BLaER1 treated with 17β-estradiol and CSF1 and Interleukin-3, amounts not matched to agents 10 nM and 100 nM (cell line): Measurements from ENCODE around the gene ACSM6.
"Not testable (repeated sequence)": the region's sequence is repeated elsewhere in the genome, so short reads cannot be mapped to it uniquely, and the experiment has no call there.

Source experiments
- H3K27ac ChIP-seq, 11 experiments: shearing (Covaris generic); formaldehyde crosslinking; 2 replicates each; pipeline ENCODE4 v1.8.1; 2022
- H3K27me3 ChIP-seq, 11 experiments: shearing (Covaris generic); formaldehyde crosslinking; 2 replicates each; pipeline ENCODE4 v1.8.1; 2022
- H3K36me3 ChIP-seq, 11 experiments: shearing (Covaris generic); formaldehyde crosslinking; 2 replicates each; pipeline ENCODE4 v1.8.1; 2022
- H3K4me1 ChIP-seq, 10 experiments: shearing (Covaris generic); formaldehyde crosslinking; 2 replicates each; pipeline ENCODE4 v1.8.1; 2022
- H3K4me2 ChIP-seq, 11 experiments: shearing (Covaris generic); formaldehyde crosslinking; 2 replicates each; pipeline ENCODE4 v1.8.1; 2022
- H3K4me3 ChIP-seq, 10 experiments: shearing (Covaris generic); formaldehyde crosslinking; 2 replicates each; pipeline ENCODE4 v1.8.1; 2022
- H3K9ac ChIP-seq, 11 experiments: shearing (Covaris generic); formaldehyde crosslinking; 2 replicates each; pipeline ENCODE4 v1.8.1; 2022
- H3K9me3 ChIP-seq, 11 experiments: shearing (Covaris generic); formaldehyde crosslinking; replicated peaks in 1 of 11; 2 replicates each; pipeline ENCODE4 v1.8.1; 2022
- H4K20me1 ChIP-seq, 11 experiments: shearing (Covaris generic); formaldehyde crosslinking; 2 replicates each; pipeline ENCODE4 v1.8.1; 2022
- Cebpa-rat ChIP-seq, 11 experiments: shearing (Covaris generic); IDR thresholded peaks; 2 replicates each; pipeline ENCODE4 v1.8.1; 2022

ACSM6 gene

DNA sequence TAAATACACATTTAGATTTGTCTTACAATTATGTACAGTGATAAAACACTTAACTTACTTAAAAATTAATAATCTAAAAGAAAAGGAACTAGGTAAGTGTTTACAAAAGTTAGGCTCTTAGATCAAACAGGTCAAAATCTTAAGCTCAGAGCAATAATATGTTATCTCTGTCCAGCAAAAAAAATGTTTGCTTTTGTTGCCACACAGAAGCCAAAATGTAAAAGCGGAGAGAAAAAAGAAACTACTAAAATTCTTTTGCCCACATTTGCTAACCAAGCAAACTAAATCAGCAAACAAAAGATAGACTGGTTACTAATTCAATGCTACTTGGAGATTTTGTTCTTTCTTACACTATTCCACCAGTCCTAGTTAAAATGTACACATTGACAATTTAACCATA is 15.2 kb upstream of the ACSM6 start:
- H3K9me3 ChIP-seq: peaks cover 5 to 12% (median 8%) of the 10 kb centered on the region in 11 experiments; a peak in 17 of 22 replicates
- H4K20me1 ChIP-seq: no peaks in the 10 kb centered on the region
- H3K9ac ChIP-seq: no peak overlapping the region
- H3K4me3 ChIP-seq: no peak overlapping the region
- H3K27ac ChIP-seq: no peak overlapping the region
- peaks cover 8 to 26% (median 25%) of the 10 kb centered on the region in 11 experiments for H3K27me3 ChIP-seq
- H3K36me3 ChIP-seq: no peaks in the 10 kb centered on the region; a peak in 1 of 22 replicates
- peaks cover 0 to 6% (median 2%) of the 10 kb centered on the region in 10 experiments; a peak in 10 of 20 replicates for H3K4me1 ChIP-seq
- H3K4me2 ChIP-seq: no peak overlapping the region
- TF ChIP-seq Cebpa-rat (IDR thresholded peaks at IDR 0.05): no peak

DNA sequence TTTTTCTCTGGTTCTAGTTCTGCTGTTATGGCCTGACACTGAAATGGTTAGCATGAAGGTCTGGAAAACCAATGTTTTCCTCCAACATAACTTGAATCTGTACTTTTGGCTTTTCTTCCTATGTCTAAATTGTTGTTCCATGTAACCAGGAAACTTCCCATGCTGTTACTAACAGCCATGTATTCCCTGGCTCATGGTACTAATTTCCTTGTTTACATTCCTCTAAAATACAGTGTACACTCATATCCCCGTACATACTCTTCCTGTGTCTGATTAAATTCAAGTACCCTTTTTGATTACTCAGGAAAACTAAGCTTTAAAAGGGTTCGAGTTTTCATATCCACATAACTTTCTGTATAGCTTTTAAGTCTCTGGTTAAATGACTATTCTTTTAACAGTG is 12.3 kb upstream of the ACSM6 start:
- Histone ChIP-seq H3K27me3 (peaks cover 8 to 37% (median 29%) of the 10 kb centered on the region in 11 experiments), H3K9ac (no peak overlapping the region), H3K36me3 (no peaks in the 10 kb centered on the region), H3K27ac (no peak overlapping the region), H3K9me3 (peaks cover under 1 to 6% (median under 1%) of the 10 kb centered on the region in 11 experiments; a peak in 12 of 22 replicates), H3K4me3 (no peak overlapping the region), H3K4me2 (no peak overlapping the region), H3K4me1 (peaks cover 0 to 14% (median 7%) of the 10 kb centered on the region in 10 experiments; a peak in 13 of 20 replicates), H4K20me1 (no peaks in the 10 kb centered on the region)
- no peak for TF ChIP-seq Cebpa-rat (IDR thresholded peaks at IDR 0.05)

DNA sequence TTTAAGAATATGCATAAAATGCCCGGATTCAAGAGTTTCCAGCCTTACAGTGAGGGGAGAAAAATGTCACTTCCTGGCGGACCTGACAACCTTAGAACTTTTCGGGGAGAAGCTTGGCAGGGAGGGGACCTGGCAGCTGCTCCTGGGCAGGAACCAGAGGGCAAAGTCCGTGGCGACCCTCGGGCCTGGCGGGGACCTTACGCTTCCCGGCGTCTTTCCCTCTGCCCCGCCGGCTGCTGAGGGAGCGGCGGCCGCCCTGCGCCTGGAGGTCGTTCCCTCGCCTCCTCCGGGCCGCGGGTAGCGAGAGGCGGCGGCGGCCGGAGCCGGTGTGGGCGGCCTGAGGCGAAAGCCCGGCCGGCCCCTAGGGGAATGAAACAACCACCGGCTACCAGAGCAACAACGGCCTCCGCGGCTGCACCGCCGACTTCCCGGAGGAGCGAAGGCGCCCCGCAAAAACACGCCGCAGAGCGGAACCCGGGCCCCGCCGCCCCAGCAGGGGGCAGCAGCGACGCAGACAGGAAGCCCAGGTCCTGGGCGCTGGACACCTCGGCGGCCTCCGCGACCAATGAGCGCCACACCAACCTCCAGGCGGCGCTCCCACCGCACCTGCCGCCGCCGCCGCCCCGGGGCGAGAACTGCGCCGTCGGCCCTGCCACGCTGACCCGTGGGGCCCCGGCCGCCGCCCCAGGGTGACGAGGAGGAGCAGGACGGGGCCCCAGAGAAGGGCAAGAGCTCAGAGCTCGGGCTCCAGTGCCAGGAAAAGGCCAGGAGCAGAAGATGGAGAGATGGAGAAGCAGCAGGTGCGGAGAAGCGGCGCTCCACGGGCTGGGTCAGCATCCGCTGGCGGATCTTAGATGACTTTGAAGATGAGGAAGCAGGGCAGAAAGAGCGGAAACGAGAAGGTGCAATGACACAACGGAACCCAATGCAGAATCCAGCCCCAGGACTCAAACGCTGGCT is 10.5 kb upstream of the ACSM6 start:
- Histone ChIP-seq H3K9ac (peak overlapping the region; percentile 58 to 85 (median 78)), H4K20me1 (no peaks in the 10 kb centered on the region), H3K4me1 (peaks cover 0 to 22% (median 10%) of the 10 kb centered on the region in 10 experiments; a peak in 13 of 20 replicates), H3K4me3 (peak overlapping the region; percentile 63 to 77 (median 69)), H3K27me3 (peaks cover 8 to 37% (median 29%) of the 10 kb centered on the region in 11 experiments), H3K27ac (peak overlapping the region; percentile 19 to 78 (median 51); a peak in 18 of 22 replicates), H3K36me3 (no peaks in the 10 kb centered on the region), H3K9me3 (no peaks in the 10 kb centered on the region), H3K4me2 (peak overlapping the region; percentile 79 to 96 (median 92))
- no peak for TF ChIP-seq Cebpa-rat (IDR thresholded peaks at IDR 0.05)

DNA sequence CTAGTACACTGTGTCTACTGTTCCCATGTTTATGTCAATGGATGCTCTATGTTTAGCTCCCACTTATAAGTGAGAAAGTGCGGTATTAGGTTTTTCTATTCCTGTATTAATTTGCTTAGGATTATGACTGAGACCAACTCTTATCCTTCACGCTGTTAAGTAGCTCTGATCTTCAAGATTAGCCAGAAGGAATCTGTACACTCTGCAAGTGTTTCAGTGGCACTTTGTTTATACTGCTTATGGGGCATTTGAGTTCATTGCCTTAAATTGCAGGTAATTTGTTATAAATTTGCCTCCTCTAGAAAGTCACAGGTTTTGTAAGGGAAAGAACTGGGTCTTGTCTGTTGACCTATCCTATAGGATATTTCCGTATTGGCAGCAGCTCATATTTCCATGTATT is 6.4 kb upstream of the ACSM6 start:
- Histone ChIP-seq H3K4me1 (peaks cover 0 to 22% (median 10%) of the 10 kb centered on the region in 10 experiments; a peak in 13 of 20 replicates), H3K27ac (no peak overlapping the region), H3K4me3 (no peak overlapping the region), H3K27me3 (peaks cover 6 to 24% (median 21%) of the 10 kb centered on the region in 11 experiments), H3K9ac (no peak overlapping the region), H3K36me3 (no peaks in the 10 kb centered on the region), H3K9me3 (no peaks in the 10 kb centered on the region), H4K20me1 (no peaks in the 10 kb centered on the region), H3K4me2 (peak overlapping the region in 3 of 11 experiments; percentile 24 to 58 (median 45); a peak in 1 of 22 replicates)
- TF ChIP-seq Cebpa-rat (IDR thresholded peaks at IDR 0.05): no peak

DNA sequence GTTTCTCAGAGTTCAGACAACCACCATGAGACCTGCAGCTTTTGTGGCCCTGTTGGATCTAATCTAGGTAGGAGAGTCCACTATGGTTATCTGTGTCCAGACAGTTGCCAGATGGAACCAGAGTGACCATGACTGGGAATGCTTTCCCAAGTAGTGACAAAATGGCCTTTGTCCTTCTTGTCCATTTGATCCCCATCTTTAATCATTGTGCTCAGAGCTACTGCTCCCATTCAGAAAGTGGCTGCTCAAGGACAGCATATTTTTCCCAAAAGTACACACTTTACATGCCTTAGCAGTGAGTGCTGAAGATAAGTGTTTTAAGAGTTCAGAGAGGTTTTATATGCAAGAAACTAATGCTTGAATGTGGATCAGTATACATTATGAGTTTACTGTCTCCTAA is 5.4 kb upstream of the ACSM6 start:
- H3K9me3 ChIP-seq: no peaks in the 10 kb centered on the region
- no peak overlapping the region for H3K4me3 ChIP-seq
- H3K4me1 ChIP-seq: peaks cover 0 to 19% (median 10%) of the 10 kb centered on the region in 10 experiments; a peak in 13 of 20 replicates
- H4K20me1 ChIP-seq: no peaks in the 10 kb centered on the region
- H3K9ac ChIP-seq: no peak overlapping the region
- H3K4me2 ChIP-seq: no peak overlapping the region
- H3K27me3 ChIP-seq: peaks cover 0 to 14% (median 11%) of the 10 kb centered on the region in 11 experiments; a peak in 21 of 22 replicates
- no peaks in the 10 kb centered on the region for H3K36me3 ChIP-seq
- TF ChIP-seq Cebpa-rat (IDR thresholded peaks at IDR 0.05): no peak
- no peak overlapping the region for H3K27ac ChIP-seq

DNA sequence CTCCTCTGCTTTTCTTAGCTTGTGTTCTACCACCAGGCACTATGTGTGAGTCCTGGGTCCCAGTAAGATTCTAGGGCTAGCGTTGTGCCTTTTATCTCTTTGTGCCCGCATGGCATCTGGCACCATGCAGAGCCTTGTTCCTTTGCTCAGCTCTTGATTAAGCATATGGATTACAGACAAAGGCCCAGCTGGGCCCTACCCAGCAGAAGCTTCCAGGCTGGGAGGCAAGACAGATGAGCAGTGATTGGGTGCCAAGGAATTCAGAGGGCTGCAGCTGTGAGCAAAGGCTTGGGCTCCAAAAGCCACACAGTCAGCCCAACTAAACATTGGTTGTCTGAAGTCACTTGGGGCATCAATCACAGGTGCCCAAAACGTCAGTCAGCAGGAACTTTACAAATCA is 2.0 kb downstream of the ACSM6 start:
- no peak for TF ChIP-seq Cebpa-rat (IDR thresholded peaks at IDR 0.05)

DNA sequence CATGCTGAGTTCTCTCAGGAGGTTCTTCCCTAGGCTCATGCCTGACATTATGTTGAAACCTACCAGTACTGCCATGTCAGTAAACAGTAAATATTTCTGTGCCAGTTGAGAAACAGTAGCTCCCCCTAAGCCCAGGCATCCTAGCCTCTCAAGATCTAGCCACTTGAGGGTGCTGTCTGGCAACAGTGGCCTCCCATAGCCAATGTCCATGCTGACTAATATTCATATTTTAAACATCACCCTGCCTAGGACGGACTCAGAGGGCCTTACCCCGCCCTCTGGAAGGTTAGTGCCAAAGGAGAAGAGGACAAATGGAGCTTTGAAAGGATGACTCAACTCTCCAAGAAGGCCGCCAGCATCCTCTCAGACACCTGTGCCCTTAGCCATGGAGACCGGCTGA is 7.7 kb downstream of the ACSM6 start:
- peaks cover 0 to 6% (median 0%) of the 10 kb centered on the region in 11 experiments; a peak in 1 of 22 replicates for H3K9me3 ChIP-seq
- no peaks in the 10 kb centered on the region for H3K36me3 ChIP-seq
- no peak overlapping the region for H3K4me2 ChIP-seq
- H3K27me3 ChIP-seq: no peaks in the 10 kb centered on the region
- H3K9ac ChIP-seq: no peak overlapping the region
- no peaks in the 10 kb centered on the region for H4K20me1 ChIP-seq
- TF ChIP-seq Cebpa-rat (IDR thresholded peaks at IDR 0.05): no peak
- H3K4me3 ChIP-seq: no peak overlapping the region
- H3K4me1 ChIP-seq: no peaks in the 10 kb centered on the region
- no peak overlapping the region for H3K27ac ChIP-seq

More for the DNA sequence above, 2.0 kb downstream of the ACSM6 start:
- H3K4me3 ChIP-seq: no peak overlapping the region
- no peak overlapping the region for H3K9ac ChIP-seq
- H4K20me1 ChIP-seq: no peaks in the 10 kb centered on the region
- H3K4me1 ChIP-seq: no peaks in the 10 kb centered on the region
- peaks cover 0 to 6% (median 0%) of the 10 kb centered on the region in 11 experiments; a peak in 1 of 22 replicates for H3K9me3 ChIP-seq
- H3K4me2 ChIP-seq: no peak overlapping the region
- H3K36me3 ChIP-seq: no peaks in the 10 kb centered on the region
- H3K27me3 ChIP-seq: no peaks in the 10 kb centered on the region
- no peak overlapping the region for H3K27ac ChIP-seq

DNA sequence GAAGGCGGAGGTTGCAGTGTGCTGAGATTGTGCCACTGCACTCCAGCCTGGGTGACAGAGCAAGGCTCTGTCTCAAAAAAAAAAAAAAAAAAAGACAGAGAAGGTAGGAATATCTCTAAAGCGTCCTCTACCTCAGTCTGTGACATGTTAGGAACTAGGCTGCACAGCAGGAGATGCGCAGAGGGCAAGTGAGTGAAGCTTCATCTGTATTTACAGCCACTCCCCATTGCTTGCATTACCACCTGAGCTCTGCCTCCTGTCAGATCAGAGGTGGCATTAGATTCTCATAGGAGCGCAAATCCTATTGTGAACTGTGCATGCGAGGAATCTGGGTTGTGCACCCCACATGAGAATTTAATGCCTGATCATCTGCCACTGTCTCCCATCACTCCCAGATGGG is 8.8 kb downstream of the ACSM6 start:
- H3K27me3 ChIP-seq, H3K9me3 ChIP-seq, H3K4me2 ChIP-seq, H4K20me1 ChIP-seq, H3K36me3 ChIP-seq, H3K27ac ChIP-seq, H3K4me1 ChIP-seq, H3K4me3 ChIP-seq, H3K9ac ChIP-seq: not testable (repeated sequence)

DNA sequence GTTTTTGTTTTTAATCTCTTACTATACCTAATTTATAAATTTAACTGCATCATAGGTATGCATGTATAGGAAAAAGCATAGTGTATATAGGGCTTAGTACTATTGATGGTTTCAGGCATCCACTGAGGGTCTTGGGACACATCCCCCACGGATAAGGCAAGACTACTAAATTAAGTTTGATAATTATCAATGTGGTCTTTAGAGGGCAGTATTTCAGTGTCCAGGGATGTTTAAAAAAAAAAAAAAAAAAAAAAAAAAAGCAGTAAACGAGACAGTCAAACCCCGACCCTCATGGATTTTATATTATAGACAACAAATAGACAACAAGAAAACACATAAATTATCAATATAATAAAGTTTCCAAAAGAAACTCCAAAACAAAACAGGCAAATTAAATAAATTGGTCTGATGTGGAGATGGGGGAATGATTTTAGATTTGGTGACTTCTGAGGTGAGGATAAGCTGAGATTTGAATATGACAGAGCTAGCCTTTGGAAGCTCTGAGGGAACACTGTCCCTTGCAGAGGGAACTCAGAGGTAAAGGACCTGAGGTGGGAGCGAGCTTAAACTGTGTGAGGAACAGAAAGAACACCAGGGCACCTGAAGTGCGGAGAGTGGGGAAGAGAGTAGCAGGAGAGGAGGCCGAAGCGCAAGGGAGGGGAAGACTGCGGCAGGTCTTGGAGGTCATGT is 14.8 kb downstream of the ACSM6 start:
- Histone ChIP-seq H3K4me3 (no peak overlapping the region), H3K9me3 (no peaks in the 10 kb centered on the region), H3K4me1 (no peaks in the 10 kb centered on the region), H4K20me1 (no peaks in the 10 kb centered on the region), H3K27me3 (no peaks in the 10 kb centered on the region), H3K9ac (no peak overlapping the region), H3K4me2 (no peak overlapping the region), H3K36me3 (no peaks in the 10 kb centered on the region), H3K27ac (no peak overlapping the region)
- no peak for TF ChIP-seq Cebpa-rat (IDR thresholded peaks at IDR 0.05)
